ENCODE measurements around the gene FNIP1.

- TF ChIP-seq CEBPB (IDR thresholded peaks at IDR 0.05; ENCODE audit: low read depth) (no peak), EGR1 (IDR thresholded peaks at IDR 0.05; ENCODE audit: low read depth) (no peak), CTCF (IDR thresholded peaks at IDR 0.05 in 2 of 3, conservative IDR thresholded peaks at IDR 0.05 in 1 of 3; ENCODE audit: borderline replicate concordance in 1 of 3, insufficient read depth in 1 of 3, low read depth in 2 of 3, low read length in 2 of 3) (no peak), SRF (IDR thresholded peaks at IDR 0.05; ENCODE audit: low read depth) (no peak), POLR2A (IDR thresholded peaks at IDR 0.05; ENCODE audit: borderline replicate concordance, extremely low read depth, insufficient read depth, insufficient read length) (no peak), EZH2phosphoT487 (IDR thresholded peaks at IDR 0.05; ENCODE audit: borderline replicate concordance) (no peak), MAX (IDR thresholded peaks at IDR 0.05) (no peak), YY1 (IDR thresholded peaks at IDR 0.05; ENCODE audit: extremely low read depth, insufficient replicate concordance, low read depth, low read length) (no peak), JUND (IDR thresholded peaks at IDR 0.05) (no peak), SIN3A (IDR thresholded peaks at IDR 0.05; ENCODE audit: low read depth) (no peak), REST (IDR thresholded peaks at IDR 0.05; ENCODE audit: low read depth) (no peak)
Measured at GRCh38 chr5:131751506-131751905, 45.3 kb downstream of the FNIP1 start.

All from HCT116 (cell line).